GM19328 (cell line): ENCODE results near the gene PRM3.

Experiments used
- ATAC-seq: cut with Tn5 transposase; IDR thresholded peaks from one replicate; pipeline ENCODE4 v1.9.1; 2021; ENCODE audit warnings: mild to moderate bottlenecking, moderate library complexity; ENCODE audit not compliant: unreplicated experiment

PRM3 gene

DNA sequence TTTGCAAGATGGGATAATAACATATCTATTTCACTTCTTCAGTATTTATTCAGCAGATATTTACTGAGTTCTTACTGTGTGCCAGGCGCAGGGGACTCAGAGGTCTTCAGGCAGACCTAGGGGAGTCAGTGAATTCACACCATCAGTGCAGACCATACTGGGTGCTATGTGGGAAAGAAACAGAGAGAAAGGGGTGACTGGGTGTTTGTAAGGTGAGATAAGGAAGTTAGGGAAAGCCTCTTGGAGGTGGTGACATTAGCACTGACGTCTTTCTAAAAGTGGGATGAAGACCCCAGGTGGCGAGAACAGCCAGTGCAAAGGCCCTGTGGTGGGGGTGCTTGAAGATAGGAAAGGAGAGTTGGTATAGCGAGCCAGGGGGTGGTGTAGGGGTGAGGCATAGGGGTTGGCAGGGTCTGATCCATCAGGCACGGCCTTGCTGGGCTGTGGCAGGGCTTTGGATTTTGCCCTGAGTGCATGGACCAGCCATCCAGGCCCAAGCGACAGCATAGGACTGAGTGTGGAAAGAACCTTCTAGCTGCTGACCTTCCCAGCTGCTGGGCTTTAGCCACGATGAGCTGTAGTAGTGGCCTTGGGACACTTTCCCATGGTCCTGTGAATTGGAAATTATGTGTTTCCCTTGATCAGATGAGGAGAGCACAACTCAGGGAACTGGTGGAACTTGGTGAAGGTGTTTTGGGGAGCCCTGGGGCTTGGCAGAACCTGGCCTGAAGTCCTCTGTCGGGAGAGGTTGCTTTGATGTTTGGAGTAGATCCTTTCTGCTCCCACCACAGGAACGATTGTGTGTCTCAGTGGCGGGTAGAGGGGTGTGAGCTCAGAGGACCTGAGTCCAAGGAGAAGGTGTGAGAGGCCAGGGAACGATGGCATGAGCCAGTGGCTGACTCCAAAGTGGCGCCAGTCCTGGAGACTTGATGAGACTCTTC lies 13.5 kb downstream of the PRM3 start:
- no peak for ATAC-seq

GRCh38 chr16:11258553-11259492 lies 14.6 kb downstream of the PRM3 start:
- ATAC-seq: no peak

- ATAC-seq: no peak
These were observed 16.1 kb downstream of the PRM3 start for GRCh38 chr16:11257131-11257938.

GRCh38 chr16:11256661-11257130 lies 16.7 kb downstream of the PRM3 start:
- ATAC-seq: no peak

DNA sequence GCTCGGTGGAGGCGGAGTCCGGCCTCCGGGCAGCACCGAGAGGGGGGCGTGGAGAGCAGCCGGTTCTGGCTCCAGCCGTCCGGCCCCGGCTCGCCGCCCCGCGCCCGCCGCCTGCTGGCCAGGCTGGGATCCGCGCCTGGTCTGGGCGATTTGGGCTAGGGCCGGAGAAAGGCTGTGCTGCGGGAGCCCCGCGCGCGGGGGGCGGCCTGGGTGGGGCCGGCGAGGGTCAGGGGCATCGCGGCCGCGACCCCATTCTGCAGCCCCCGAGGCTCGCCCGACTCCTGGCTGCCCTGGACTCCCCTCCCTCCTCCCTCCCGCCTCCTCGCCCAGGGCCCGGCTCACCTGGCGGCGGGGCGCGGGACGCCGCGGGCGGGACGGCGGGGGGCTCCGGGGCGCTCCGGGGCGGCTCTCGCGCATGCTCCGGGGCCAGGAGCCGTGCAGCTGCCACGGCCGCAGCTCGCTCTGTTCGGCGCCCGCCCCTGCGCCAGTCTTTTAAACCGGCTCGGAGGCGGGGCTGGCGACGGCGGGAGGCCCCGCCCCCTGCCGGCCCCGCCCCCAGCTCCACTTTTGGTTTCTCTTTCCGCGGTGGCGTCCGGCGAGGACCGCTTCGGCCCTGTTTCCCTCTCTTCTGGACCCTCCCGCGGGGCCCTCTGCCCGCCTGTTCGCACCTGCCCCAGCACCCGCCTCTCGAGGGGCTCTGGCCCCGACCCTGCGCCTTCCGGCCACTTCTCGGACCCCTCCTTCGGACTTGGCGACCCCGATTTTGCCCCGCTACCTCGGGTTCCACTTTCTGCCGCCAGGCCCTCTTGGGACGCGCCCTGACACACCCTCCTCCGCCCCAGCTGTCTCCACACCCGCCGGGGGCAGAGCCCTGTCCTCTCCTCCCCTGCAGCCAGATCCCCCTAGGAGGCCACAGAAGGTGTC lies 17.4 kb downstream of the PRM3 start, which contains the start of gene SOCS1:
SOCS1 (minus strand) TSS at position 468 of the 924 bp plus-strand sequence. CDS start 726 bp downstream, outside the sequence.
- ATAC-seq: peak; percentile 57

GRCh38 chr16:11254913-11255736 lies 18.3 kb downstream of the PRM3 start:
- ATAC-seq: peak; percentile 0

DNA sequence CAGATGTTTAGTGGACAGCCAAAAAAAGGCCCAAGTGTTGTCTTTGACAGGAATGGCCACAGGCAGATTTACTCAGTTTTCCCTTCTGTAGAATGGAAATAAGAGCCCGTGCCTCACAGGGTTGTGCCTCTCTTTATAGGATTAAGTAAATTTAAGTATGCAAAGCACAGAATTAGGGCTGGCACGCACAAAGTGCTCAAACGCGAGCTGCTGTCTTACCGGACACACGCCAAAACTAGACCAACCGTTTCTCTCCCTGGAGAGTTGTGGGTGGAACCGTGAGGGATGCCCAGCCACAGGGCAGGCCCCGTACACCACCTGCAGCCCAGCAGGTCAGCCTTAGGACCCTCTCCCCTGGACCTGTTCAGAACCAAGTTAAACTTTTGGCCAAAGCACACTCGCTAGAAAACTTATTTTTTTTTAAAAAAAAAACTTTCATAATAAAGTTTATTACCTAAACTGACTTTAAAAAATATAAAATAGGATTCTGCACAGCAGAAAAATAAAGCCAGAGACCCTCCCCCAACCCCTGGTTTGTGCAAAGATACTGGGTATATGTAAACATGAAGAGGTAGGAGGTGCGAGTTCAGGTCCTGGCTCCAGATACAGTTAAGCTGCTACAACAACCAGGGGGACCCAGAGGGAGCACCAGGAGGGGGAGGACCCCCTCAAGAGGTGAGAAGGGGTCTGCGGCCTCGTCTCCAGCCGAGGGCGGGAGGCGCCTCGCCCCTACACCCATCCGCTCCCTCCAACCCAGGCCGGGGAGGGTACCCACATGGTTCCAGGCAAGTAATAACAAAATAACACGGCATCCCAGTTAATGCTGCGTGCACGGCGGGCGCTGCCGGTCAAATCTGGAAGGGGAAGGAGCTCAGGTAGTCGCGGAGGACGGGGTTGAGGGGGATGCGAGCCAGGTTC lies 19.2 kb downstream of the PRM3 start:
- no peak for ATAC-seq

- no peak for ATAC-seq
These were observed 20.1 kb downstream of the PRM3 start for GRCh38 chr16:11253009-11253994.

DNA sequence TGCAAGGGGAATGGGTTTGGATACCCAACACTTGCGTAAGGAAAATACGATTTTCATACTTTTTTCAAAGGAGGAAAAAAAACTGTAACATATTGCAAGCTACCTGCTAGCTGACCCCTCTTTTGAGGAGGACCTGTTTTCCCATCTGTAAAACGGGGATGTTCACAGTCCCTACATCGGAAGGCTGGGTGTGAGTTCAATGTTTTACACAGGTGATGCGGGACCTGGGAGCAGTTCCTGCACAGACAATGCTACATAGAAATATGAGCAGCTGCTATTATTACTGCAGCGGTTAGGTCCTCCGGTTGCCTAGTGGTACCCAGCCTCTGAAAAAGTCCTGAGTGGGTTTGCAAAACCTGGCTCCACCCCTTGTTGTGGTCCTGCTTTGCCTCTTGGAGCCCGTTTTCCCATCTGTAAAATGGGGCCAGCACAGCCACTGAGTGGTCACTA lies 20.9 kb downstream of the PRM3 start:
- ATAC-seq: no peak

DNA sequence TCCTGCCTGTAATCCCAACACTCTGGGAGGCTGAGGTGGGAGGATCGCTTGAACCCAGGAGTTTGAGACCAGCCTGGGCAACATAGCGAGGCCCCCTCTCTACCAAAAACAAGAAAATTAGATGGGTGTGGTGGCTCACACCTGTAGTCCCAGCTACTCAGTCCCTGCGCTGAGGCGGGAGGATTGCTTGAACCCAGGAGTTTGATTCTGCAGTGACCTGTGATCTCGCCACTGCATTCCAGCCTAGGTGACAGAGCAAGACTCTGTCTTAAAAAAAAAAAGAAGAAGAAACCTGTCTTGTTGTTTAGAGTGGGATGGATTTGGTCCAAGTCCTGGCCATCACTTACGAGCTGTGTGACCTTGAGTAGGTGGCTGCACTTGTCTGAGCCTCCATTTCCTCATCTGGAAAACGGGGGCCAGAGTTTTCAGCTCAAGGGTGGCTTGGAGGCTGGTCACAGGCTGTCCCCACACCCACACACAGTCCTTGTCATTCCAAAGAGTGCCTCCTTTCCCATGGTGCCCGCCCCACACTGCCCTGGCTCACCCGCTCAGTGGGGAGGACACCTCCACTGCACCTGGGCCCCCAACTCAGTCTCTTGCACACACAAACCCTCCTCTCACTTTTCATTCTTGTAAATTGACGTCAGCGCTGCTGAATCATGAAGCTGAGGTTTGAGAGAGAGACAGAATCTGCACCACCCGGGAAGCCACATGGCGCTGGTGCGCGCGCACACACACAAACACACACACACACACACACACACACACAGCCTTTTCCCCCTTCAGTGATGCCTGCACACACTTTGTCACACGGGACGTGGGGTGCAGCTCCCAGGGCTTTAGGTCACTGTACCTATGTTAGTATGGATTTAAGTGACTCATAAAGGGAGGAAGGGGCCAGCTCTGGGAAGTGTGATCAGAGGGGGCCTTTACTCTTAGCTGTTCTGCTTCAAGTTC lies 21.6 kb downstream of the PRM3 start:
- ATAC-seq: no peak

- no peak for ATAC-seq
These were observed 22.5 kb downstream of the PRM3 start for GRCh38 chr16:11250786-11251524.

DNA sequence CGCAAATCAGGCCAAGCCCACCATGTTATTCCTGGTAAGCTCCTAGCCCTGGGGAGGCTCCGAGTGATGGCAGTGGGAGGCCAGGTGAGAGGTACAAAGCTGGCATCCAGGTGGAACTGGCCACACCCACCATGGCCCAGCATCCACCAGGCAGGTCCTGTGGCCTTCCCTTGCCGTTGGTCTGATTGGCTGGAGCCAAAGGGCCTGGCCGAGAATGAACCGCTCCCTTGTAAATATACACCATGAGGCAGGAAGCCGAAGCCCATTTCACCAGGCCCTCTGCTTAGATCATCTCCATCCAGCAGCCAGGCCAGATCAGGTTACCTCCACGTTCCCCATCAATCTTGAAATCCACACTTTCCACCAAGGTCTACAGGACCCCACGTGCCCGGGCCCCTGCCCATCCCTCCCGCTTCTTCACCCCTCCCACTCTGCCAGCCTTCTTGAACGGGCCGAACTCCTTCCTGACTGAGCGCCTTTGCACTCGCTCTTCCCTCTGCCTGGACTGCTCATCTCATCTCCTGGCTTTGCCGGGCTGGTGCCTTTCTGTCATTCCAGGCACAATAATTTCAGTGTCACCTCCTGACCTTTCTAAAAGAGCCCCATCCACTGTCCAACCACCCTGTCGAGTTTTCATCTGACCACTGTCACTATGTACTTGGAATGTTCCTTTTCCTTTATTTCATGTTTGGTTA lies 23.2 kb downstream of the PRM3 start:
- ATAC-seq: no peak

DNA sequence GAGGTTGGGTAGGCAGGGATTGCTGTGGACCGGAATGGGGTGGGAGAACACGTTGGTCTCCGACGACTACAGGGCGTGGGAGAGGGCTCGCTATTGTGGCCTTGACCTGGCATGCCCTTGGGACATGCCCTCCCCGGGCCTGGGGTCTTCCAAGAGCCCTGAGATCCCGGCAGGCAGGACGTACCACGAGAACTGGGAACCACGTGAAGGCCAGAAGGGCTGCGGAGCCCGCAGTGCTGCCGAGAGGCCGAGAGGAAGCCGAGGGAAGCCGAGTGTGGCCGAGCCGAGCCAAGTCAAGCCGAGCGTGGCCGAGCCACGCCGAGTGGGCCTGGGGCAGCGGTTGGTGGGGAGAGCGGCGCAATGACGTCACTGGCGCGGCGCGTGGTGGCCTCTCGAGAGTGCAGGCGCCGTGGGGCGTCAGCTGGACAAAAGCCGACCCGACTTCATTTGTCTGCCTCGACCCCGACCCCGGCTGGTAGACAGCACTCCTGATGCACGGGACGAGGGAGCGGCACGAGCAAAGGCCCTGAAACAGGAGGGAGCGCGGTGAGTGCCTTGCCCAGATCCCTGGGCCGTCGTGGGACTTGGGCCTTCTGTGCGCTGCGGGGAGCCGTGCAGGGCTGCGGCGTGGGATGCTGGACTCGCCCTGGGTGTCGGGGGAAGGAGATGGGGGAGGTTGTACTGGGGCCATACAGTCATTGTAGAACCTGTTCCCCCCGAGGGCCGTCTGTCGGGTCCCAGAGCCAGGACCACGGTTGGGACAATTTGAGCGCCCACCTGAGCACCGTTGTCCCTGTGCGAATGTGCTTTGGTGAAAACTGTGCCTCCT lies 24.0 kb downstream of the PRM3 start:
- no peak for ATAC-seq
